Skin epidermis (tissue), 12 donors: ENCODE measurements around the gene TXK.
"Not testable (repeated sequence)": the region's sequence is repeated elsewhere in the genome, so short reads cannot be mapped to it uniquely, and the experiment has no call there.

Experiments used
- H3K27ac ChIP-seq, 21 experiments: fragments of 200-600 bp; sonication (generic) in 11 of 21; one replicate each; pipeline ENCODE4 v1.5.0; 2020; ENCODE audit warnings: mild to moderate bottlenecking in 3 of 21, inconsistent platforms in 2 of 21, moderate library complexity in 2 of 21
- H3K4me3 ChIP-seq, 7 experiments: fragments of 200-600 bp; sonication (generic) in 2 of 7; one replicate each; pipeline ENCODE4 v1.5.0; 2020; ENCODE audit warnings: inconsistent platforms in 2 of 7, mild to moderate bottlenecking in 2 of 7, moderate library complexity in 1 of 7

The TXK gene

GRCh38 chr4:48134081-48134480, at the start of gene TXK:
TSS of gene TXK (minus strand) at chr4:48134250. CDS start at chr4:48134170, 80 bp downstream.
- H3K4me3 ChIP-seq = peak within 1 kb of the TSS in 1 of 7 experiments; percentile 24
- H3K27ac ChIP-seq = peak within 1 kb of the TSS in 4 of 21 experiments; percentile 28 to 76 (median 42)

- no peak overlapping the region for H3K4me3 ChIP-seq
- no peak overlapping the region for H3K27ac ChIP-seq
Observed at GRCh38 chr4:48180234-48180633, 46.2 kb upstream of the TXK start.

DNA sequence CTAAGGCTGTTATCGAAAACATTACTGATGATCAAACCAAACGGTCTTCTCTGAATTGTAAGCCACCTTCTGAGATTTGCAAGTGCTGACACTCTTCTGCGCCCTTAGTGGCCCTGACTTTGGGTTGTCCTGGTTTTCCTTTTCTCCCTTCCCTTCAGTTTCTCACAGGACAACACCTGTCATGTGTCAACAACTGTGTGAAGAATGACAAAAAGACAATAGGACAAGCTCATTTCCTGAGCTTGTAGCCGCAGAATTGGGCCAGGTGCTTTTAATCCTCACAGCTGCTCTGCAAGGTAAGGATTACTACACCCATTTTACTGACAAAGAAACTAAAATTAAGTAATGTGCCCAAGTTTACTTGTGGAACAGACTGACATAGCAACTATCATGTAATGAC, 44.9 kb upstream of the TXK start:
- H3K27ac ChIP-seq = no peak overlapping the region
- H3K4me3 ChIP-seq = no peak overlapping the region

DNA sequence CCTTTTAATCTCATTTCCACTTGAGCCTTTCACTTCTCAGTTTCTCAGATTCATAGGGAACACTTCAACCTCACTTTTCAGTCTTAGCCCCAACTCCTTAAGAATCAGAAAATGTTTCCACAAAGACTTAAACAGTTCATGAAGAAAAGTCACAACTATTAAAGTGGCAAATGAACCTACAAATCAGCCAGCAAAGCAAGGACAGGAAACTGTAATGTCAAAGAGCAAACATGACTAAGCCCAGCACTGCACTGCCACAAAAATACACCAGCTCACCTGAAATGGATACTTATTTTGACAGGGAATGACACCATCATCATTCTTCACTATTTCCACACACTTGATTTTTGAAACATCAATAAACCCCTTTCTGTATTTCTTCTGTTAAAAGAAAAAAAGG, 41.8 kb upstream of the TXK start:
- H3K27ac ChIP-seq = no peak overlapping the region
- H3K4me3 ChIP-seq = no peak overlapping the region

GRCh38 chr4:48175328-48175727, 41.3 kb upstream of the TXK start:
- Histone ChIP-seq H3K27ac (no peak overlapping the region), H3K4me3 (no peak overlapping the region)

DNA sequence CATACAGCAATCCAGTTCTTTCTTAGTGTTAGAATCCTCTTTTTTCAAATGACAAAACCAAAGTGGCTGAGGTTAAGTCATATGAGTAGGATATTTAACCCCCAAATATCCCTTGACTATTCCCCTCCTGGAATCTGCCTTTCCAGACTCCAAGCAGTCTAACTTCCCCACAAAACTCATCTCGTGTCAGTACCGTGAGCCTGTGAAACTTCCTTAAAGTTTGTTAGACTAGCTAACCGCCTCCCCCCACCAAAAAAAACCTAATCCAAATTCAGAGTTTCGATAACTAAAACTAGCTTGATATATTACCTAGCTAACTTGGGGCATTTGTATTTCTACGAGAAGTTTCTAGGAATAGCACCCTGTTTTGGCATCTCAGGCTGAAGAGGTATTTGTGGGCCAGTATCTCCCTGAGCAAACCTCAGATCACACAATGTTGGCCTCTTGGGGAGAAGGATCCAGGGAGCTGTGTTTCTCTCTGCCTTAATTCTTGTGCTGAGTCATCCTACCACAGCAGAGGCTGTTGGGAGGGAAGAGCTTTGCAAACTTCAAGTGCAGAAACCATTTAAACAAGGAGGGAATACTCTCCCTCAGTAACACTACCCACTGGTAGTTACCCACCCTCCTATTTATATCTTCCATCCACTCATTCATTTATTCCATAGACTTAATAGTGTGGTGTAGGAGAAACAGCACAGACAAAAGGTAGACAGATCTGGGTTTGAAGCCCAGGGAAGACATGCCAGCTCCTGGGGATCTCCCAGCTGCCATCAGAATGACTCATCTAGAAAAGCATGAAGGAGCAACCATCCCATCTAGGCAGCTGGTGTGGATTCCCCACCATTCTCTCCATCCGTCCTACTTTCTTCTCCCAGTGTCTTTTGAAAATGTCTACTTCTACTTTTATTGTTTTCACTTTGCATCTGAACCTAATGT, 39.3 kb upstream of the TXK start:
- Histone ChIP-seq H3K27ac (peak overlapping the region in 15 of 21 experiments; percentile 14 to 74 (median 43)), H3K4me3 (no peak overlapping the region)

GRCh38 chr4:48172651-48173050, 38.6 kb upstream of the TXK start:
- peak overlapping the region in 9 of 21 experiments; percentile 14 to 74 (median 46) for H3K27ac ChIP-seq
- no peak overlapping the region for H3K4me3 ChIP-seq

DNA sequence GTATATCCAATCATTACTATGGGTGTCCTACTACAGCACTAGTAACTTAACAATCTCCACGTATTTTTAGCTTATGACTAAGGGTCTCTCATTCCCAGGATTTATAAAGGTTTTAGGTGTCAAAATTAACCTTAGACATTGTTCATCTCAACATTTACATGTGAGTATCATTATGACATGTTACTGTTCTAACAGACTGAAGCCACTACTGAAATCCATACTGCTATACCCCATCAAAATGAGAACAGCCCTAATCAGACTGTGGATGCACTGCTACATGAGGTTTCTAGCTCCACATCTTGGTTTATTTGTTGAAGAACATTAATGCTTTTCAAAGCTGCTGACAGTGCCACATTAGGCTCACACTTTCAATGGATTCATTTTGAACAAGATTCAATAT, 35.6 kb upstream of the TXK start:
- Histone ChIP-seq H3K27ac (no peak overlapping the region), H3K4me3 (no peak overlapping the region)

GRCh38 chr4:48167538-48168263, 33.7 kb upstream of the TXK start:
- H3K4me3 ChIP-seq = no peak overlapping the region
- no peak overlapping the region for H3K27ac ChIP-seq

- H3K27ac ChIP-seq, H3K4me3 ChIP-seq: not testable (repeated sequence)
Observed at GRCh38 chr4:48164561-48164960, 30.5 kb upstream of the TXK start.

DNA sequence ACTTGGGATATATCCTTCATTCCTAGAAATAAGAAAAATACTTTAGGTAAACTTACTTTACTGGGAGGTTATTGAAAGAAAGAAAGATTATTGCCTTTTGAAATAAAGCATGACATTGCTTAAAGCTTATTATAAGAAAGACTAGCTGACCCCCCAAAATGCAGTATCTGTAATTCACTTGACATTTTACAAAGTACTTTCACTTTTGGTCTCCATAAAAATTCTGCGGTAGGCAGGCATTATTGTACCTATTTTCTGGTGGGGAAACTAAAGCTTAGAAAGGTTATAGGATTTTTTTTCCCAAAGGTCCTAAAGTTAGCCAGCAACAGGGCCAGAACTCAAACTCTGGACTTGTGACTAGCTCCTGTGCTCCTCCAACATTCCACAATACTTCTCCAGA, 29.7 kb upstream of the TXK start:
- no peak overlapping the region for H3K4me3 ChIP-seq
- no peak overlapping the region for H3K27ac ChIP-seq

DNA sequence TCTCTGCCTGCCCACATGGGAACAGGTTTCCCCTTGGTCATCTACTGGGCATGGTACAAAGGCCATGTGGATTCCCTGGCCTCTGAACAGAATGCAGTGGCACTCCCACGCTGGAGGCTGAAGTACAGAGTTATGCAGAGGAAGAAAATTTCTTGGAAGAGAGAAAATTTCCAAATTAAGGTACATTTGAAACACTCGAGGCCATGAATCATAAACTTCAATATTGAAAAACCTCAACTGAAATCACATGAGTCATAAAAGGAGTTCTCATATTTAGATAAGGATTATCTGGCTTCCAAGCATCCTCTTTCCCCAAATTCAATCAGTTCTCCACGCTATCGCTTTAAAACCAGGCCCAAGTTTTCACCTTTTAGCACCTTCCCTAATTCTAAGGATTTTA, 28.1 kb upstream of the TXK start:
- no peak overlapping the region for H3K4me3 ChIP-seq
- no peak overlapping the region for H3K27ac ChIP-seq

DNA sequence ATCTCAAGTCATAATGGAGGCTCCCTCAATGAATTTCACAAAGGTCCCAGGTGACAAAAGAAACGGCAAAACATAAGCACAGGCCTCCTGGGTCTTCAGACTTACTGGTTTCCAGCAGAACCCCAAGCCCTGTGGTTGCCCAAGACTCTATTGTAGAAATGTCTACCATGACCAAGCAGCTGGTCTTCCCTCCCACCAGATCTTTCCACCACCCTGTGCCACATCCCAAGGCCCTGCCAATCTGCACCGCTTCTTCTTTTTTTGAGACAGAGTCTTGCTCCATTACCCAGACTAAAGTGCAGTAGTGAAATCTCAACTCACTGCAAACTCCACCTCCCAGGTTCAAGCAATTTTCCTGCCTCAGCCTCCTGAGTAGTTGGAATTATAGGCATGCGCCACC, 23.2 kb upstream of the TXK start:
- no peak overlapping the region for H3K27ac ChIP-seq
- H3K4me3 ChIP-seq = no peak overlapping the region

DNA sequence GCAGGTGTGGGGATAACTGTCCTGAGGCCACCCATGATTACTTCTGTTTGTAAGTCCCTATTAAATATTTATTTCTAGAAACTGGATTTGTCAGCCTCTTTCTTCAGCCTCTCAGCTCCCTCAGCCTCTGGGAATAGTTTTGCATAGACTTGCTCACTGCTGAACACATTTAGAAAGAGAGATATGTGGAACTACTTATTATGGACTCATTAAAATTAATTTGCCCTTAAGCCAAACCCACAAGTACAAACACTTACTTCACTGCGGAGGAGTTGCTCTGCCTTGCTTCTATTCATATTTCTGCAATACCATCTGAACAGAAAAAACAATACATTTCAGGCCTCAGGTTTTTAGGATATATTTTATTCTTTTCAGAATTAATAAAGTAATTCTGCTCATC, 22.4 kb upstream of the TXK start:
- Histone ChIP-seq H3K27ac (no peak overlapping the region), H3K4me3 (no peak overlapping the region)

- no peak overlapping the region for H3K27ac ChIP-seq
- no peak overlapping the region for H3K4me3 ChIP-seq
Observed at GRCh38 chr4:48153791-48154550, 19.9 kb upstream of the TXK start.

DNA sequence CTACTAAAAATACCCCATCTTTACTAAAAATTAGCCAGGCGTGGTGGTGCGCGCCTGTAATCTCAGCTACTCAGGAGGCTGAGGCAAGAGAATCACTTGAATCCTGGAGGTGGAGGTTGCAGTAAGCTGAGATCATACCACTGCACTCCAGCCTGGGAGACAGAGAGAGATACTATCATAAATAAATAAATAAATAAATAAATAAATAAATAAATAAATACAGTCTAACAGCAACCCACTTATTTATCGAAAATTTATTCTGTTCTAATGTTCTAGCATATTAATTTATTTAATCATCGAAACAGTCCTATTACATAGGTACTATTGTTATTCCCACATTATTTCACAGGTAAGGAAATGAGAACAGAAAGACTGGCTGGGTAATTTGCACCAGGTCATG, 18.2 kb upstream of the TXK start:
- Histone ChIP-seq H3K27ac (no peak overlapping the region), H3K4me3 (no peak overlapping the region)

- H3K4me3 ChIP-seq = no peak overlapping the region
- H3K27ac ChIP-seq = no peak overlapping the region
Observed at GRCh38 chr4:48149827-48150370, 15.8 kb upstream of the TXK start.

GRCh38 chr4:48147621-48148020, 13.6 kb upstream of the TXK start:
- Histone ChIP-seq H3K4me3 (no peak overlapping the region), H3K27ac (no peak overlapping the region)

DNA sequence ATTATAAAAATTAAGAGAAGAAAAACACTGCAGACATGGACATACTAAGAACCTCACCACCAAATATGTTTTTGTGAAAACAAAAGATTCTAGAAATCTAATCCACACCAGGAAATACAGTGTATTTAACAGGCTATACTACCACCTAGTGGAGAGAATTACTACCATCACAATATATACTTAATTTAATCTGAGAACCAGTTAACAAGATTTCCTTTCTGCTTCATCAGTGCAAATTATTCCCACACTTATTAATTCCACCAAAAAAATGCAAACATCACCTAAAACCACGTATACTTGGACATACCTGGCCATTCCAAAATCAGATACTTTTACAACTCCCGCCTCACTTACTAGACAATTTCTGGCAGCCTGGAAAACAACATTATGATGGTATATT, 7.0 kb upstream of the TXK start:
- Histone ChIP-seq H3K27ac (no peak overlapping the region), H3K4me3 (no peak overlapping the region)

- Histone ChIP-seq H3K4me3 (no peak overlapping the region), H3K27ac (peak overlapping the region in 2 of 21 experiments; percentile 71 to 74)
Observed at GRCh38 chr4:48139691-48140090, 5.6 kb upstream of the TXK start.
